Peyer's patch (tissue), 4 donors: Measurements from ENCODE around the gene CFHR5. TPM values are rescaled to one million over a fixed set of nuclear protein-coding genes. Genes with fewer than 3 reads are reported as not detected.

ENCODE experiments used
- small RNA-seq, 2 donors: library from RNA; depleted of rRNA; stranded (forward); fragments of <200 nt; gene quantifications; one replicate each; pipeline ENCODE3, GENCODE V24; 2016
- total RNA-seq, 4 donors: library from RNA; depleted of rRNA; stranded (reverse); fragments of >200 nt; gene quantifications; one replicate each; pipeline ENCODE4 v1.1.0, GENCODE V29; 2016

Gene CFHR5
- total RNA-seq, 4 donors from 2014 or later, result not detected

Small RNA genes within 50 kb of the gene (small RNA-seq; reads per million reads assigned to genes)
- 0 reads per million in 2 donors for gene AL139418.1

Other genes with a start within 250 kb of the CFHR5 start
- gene CFHR3, start 202.7 kb upstream of the CFHR5 start, total RNA-seq, result not detected
- gene CFHR1, start 157.8 kb upstream of the CFHR5 start, total RNA-seq, result not detected
- not detected for gene CFHR4, start 89.5 kb upstream of the CFHR5 start, total RNA-seq
- gene CFHR2, start 33.8 kb upstream of the CFHR5 start, total RNA-seq, result not detected
- gene F13B, start 89.7 kb downstream of the CFHR5 start, total RNA-seq, result not detected
- gene ASPM, start 169.1 kb downstream of the CFHR5 start, total RNA-seq, result 10 to 100 TPM in 1 of 4 donors, 1 to 10 TPM in 3; 3.2 to 10.7 (median 4.3) TPM
- gene ZBTB41, start 223.7 kb downstream of the CFHR5 start, total RNA-seq, result 10 to 100 TPM in 1 of 4 donors, 1 to 10 TPM in 3; 6.0 to 14.9 (median 6.3) TPM